T follicular helper cell (primary cell): ENCODE data around the gene CNDP1.

Experiments
- DNase-seq: peaks from one replicate; pipeline ENCODE4 v3.0.0-alpha.2; 2020; ENCODE audit warnings: low read depth

Gene CNDP1

DNA sequence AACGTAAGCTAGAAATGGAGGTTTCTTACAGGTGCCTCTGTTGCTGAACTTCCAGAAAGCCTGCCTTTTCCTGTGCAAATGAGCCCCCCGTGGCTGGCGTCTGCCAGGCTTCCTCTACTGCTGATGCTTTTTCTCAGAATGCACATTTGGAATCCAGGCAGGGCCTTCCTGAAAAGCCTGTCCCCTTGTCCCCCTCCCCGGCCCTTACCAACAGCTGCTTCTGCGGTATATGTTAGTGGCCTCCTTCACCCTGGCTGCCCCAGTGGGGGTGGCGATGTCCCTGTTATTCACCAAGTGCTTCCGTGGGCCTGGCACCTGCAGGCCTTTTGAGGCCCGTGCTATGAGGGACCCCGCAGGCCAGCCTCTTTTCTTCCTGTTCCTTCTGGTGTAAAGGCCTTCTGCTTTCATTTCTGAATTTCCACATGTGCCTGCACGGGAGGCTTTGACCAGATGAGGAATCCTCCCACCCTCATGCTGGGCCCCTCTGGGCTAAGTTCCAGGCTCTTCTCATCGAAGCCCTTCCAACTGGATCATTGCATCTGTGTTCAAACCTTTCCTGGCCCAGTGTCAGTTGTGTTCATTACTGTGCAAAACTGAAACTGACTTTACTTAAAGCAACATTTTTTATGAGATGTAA is 27.7 kb upstream of the CNDP1 start:
- no peak for DNase-seq

DNA sequence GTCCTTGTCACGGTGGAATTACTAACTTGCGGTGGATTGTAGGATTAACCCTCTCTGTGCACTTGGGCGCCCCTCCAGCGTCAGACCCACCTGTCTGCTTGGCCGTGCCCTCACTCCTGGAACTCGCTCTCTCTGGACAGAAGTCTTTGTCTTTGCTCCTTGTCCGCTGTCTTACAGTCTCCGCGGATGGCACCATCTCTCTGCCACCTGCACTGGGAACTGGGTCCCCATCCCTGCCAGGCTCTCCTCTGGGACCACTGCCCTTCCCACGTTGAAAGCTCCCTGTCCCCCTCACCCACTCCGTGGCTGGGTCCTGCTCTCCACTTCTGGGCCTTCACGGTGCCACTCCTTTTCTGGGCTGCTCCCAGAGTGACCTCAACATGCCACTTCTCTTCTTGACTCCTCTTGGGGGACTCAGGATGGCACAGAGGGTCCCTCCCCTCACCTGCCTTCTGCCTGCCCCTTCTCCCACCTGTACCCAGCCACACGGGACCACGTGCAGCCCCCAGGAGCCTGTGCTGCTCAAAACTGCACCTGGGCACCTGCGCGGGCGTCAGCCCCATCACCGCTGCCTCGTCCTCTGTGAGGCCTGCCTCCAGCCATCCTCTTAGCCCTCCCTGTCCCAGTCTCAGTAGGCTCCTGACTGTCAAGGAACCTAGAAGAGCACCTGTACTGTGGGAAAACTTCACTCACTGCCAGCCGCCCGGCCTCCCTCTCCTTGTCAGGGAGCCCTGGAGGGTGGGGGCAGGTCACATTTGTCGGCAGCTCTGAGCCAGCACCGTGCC is 27.0 kb upstream of the CNDP1 start:
- no peak for DNase-seq

DNA sequence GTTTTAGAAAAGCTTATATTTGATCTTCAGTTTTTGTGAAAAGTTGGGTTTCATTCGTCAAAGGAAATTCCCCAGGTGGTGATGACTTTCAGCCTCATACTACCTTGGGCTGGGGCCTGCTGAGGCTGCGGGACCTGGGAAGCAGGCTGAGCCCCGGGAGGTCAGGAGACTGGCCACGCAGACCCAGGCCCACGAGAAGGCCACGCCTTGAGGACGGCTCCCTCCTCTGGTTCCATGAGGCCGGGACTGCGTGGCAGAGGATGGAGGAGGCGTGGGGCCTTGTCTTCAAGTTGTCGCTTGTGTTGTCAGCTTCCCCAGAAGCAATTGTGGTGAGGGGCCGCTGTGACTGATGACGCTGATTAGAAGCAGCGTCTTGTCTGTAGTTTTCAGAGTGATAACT is 26.4 kb upstream of the CNDP1 start:
- no peak for DNase-seq

DNA sequence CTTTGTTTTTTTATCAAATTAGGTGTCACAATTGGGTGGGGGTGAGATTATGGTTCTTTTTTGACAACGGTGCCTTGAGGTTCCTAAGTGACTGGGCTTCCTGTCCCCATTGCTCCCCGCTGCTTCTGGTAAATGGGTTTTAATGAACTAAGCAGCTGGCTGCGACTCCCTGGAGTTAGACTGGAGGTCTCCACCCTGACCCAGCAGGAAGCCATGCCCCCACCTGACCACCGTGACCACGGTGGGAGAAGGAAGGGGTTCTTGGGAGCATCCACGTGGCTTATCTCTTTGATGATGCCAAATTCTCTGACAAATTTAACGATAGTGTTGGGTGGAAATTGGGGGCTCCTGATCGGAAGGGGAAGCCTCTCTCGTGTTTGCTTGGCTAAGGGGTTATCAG is 25.9 kb upstream of the CNDP1 start:
- no peak for DNase-seq

DNA sequence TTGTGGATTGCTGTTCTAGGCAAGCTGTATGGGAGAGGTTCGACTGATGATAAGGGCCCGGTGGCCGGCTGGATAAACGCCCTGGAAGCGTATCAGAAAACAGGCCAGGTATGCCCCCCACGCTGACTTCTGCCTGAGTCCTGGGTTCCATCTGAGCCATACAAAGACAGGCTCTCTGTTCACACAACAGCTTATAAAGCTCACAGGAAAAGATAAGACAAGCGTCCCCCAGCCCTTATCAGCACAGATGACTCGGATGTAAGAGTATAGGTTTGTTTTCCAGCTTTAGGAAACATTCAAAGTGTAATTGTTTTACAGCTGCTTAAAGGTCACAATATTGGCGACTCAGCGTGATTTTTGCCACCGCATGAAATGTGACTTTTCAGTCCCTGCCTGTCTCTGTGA is 25.5 kb upstream of the CNDP1 start:
- no peak for DNase-seq

DNA sequence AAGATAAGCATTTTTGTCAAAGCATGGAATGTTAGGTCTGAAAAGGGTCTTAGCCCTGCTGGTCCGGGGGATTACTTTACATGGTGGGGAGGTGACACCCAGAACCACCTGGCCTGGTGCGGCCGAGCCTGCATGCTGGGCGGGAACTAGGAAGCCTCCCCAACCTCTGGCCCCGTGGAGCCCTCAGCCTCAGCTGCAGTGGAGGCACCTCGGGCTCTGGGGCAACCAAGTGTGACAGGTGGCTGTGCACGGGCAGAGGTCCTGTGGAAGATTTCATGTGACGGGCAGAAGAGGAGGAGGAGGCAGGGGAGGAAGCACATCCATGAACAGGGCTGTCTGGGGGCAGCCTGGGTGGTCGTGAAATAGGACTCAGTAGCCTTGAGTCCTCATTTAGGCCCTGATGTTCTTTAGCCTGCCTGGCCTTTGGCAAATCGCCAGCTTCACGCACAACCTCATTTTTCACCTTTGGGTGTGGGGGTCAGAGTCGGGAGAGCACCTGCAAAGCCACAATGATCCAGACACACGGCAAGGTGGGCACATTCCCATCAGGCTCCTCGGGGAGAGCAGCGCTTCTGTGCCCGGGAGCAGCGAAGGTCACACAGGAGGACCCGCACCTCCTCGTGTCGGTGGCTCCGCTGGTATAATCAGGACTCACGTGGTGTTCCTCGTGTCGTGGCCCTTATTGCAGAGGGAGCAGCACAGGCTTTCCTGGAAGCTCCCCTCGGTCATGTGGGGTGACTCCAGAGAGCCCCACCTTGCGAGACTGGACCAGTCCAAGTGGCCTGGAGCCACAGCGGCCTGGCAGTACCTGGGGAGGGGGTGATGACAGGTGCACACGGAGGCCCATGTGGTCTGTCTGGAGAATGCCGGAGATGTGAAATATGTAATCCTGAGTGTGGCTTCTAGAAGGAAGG is 24.2 kb upstream of the CNDP1 start:
- DNase-seq: no peak

DNA sequence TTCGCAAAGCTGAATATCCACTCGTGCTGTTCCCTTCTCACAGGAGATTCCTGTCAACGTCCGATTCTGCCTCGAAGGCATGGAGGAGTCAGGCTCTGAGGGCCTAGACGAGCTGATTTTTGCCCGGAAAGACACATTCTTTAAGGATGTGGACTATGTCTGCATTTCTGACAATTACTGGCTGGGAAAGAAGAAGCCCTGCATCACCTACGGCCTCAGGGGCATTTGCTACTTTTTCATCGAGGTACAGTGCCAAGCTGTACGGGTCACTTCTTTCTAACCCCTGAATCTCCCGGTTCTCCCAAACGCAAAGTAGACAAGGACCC is 23.6 kb upstream of the CNDP1 start:
- DNase-seq: no peak

DNA sequence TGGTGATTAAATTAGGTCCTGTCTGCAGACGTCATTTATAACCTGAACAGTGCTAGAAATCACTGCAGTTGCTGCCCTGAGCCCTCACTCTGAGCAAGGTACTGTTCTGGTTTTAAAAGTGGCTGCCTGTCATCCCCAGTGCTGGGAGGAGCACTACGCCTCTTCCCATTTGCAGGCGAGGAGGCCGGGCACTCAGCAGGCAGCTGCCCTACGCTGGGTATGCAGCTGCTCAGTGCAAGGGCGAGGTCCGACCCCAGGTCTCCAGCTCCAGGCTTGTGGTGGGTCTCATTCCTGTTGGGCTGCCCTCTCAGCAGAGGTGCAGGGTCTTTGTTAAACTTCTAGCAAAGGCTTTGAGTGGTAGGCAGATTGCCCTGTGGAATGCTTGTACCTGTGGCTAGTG is 22.5 kb upstream of the CNDP1 start:
- DNase-seq: no peak

DNA sequence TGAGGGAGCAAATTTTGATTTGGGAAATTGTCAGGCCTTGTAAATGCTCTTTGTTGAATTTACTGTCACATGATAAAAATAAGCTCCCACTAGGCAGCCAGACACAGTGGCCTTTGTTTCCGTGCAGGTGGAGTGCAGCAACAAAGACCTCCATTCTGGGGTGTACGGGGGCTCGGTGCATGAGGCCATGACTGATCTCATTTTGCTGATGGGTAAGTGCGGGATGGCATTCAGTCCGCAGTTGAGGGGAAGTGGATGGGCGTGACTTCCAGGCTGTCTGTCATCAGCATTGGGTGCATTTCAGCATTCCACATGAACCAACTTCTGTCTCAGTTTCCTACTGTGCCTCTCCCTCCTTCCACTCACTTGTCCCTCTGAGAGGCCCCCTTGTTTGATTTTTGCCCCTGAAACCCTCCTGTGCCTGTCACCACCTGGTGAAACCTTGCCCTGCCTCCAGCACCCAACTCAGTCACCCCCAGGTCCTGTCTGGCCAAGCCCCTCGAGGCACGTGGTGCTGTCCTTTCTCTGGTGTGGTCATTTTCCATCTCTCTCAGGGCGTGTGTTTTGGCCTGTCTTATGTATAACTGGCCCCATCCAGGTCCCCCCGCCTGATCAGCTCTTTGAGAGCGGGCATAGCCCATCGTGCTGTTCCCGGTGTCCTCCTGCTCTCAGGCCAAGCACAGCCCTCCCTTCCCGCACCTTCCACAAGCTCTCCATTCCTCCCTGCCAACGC is 21.8 kb upstream of the CNDP1 start:
- DNase-seq: no peak

DNA sequence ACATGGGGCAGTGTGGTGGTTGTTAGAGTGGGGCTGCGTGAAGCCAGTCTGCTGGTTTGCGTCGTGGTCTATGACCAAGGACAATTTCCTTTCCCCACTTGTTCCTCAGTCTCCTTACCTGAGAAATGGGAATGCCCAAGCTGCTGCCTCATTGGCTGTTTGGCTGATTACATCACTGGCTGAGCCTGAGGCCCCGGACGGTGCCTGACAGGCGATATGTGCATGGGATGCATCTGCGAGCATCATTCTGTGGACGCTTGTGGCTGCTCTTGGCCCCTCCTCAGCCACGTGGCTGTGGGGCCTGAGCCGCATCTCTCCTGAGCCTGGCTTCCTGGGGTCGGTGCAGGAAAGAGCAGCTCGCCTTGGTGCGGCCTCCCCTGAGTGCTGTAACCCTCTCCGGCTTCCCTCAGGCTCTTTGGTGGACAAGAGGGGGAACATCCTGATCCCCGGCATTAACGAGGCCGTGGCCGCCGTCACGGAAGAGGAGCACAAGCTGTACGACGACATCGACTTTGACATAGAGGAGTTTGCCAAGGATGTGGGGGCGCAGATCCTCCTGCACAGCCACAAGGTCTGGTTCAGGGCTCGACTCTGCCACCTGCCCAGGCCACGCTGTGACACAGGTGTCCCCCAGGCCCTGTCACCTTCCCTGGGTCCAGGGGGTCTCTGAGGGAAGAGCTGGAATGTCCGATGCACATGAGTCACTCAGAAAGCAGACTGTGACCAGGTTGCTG is 21.0 kb upstream of the CNDP1 start:
- no peak for DNase-seq

DNA sequence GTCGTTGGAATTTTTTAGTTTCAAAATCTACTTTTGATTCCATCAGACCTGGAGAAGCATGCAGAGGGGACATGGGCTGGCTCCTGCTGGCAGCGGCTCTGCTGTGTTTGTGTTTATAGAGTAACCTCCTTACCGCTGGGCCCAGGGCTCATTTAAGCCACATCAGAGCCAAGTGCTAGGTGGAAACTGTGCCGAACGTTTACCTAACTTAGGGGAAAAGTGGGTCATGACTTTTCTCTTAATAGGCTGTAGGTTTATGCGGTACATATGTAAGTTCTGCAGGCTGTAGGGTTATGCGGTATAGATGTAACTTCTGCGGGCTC is 20.5 kb upstream of the CNDP1 start:
- DNase-seq: no peak

DNA sequence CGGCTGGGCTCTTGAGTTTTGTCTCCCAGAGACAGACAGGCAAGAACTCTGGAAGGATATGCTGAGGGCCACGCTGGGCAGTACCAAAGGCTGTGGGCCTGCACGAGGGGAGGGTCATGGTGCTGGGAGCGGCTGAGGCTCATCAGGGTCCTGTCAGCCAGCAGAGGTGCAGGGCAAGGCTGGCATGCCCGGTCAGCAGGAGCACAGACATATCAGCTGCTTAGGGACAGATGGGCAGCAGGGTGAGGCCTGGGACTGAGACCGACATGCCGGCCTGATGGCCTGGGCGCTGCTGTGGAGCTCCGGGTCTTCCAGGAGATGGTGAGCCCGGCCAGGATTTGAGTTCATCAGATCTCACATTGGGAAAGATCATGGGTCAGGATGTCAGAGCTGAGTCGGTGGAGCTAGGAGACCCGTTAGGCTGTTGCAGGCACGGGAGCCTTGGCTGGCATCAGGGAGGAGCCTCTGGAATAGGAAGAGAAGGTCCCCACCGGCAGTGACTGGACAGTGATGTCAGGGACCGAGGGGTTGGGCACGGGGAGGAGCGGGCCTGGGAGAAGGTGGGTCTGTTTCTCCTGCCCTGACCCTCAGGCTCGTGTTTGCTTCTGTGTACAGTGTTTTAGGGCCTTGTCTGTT is 19.3 kb upstream of the CNDP1 start:
- no peak for DNase-seq

DNA sequence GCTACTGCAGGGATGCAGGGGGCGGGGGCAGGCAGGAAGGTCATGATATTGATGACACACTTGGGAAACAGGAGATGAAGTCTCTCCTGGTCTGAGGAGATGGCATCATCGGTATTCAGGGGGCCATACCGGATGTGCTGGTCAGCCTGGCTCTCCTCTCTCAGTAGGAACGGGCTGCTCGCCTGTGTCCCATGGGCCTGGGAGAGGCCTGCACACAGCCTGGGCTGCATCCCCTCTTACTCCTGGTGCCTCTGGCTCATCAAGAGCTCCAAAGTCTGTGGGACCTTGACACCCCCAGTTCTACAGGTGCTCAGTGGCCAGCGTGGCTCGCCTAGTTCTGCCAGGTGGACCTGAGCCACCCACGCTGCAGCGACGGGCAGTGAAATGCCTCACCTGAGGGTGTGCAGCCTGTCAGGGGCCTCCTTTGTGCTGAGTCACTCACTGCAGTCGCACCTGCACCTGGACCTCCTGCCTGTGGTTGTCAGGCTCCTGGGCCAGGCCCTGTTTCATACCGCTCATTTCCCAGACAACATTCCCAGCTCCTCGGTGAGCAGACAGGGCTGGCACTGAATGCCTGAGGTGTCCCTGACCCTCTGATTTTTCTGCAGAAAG is 18.6 kb upstream of the CNDP1 start:
- DNase-seq: no peak

DNA sequence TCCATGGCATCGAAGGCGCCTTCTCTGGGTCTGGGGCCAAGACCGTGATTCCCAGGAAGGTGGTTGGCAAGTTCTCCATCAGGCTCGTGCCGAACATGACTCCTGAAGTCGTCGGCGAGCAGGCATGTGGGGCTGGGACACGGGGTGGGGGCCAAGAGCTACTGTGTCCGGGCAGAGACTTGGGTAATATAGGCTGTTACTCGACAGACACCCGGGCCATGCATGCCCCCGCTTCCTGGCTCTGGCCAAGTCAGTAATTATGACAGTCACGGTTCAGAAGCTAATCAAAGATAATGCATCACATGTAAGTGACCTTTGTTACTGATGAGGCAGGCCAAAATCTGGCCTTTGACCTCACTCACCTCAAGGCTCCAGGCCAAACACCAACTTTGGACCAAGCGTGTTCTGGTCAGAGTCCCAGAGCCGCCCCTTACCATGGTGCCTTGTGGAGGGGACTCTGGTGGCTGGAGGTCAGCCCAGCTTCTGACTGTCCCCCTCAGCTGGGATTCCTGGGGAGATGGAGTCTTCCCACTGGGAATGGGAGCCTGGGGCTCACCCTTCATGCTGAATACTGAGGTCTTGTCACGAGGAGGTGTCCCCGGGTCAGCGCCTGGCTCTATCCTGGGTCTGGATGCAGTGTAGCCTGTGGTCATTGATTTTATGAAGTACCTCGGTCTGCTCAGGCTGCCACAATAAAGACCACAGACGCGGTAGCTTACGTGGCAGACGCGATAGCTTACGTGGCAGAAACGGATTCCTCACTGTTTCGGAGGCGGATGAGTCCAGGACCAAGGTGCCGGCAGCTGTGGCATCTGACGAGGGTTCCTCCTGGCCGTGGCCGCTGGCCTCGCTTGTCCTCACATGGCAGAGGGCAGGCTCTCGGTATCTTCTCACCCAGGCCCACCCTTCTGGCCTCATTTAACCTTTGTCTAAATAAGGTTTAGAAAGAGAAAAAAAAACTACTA is 17.7 kb upstream of the CNDP1 start:
- DNase-seq: no peak

DNA sequence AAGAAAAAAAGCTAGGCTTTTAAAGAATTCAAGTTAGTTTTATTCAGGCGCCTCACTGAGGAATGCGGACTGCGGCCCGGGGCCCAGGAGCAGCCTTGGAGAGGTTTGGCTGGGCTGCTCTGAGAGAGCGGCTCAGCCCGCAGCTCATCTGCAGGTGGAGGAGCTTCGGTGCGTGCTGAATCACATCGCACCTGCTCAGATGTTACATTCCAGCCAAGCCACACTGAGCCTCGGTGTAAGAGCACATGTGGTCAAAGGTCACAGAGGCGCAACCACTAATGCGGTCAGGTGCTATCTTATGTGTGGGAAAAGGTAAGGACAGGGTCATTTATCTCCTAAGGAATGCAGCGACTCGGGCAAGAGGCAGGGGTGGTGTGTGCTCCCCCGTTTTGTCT is 17.1 kb upstream of the CNDP1 start:
- DNase-seq: no peak

DNA sequence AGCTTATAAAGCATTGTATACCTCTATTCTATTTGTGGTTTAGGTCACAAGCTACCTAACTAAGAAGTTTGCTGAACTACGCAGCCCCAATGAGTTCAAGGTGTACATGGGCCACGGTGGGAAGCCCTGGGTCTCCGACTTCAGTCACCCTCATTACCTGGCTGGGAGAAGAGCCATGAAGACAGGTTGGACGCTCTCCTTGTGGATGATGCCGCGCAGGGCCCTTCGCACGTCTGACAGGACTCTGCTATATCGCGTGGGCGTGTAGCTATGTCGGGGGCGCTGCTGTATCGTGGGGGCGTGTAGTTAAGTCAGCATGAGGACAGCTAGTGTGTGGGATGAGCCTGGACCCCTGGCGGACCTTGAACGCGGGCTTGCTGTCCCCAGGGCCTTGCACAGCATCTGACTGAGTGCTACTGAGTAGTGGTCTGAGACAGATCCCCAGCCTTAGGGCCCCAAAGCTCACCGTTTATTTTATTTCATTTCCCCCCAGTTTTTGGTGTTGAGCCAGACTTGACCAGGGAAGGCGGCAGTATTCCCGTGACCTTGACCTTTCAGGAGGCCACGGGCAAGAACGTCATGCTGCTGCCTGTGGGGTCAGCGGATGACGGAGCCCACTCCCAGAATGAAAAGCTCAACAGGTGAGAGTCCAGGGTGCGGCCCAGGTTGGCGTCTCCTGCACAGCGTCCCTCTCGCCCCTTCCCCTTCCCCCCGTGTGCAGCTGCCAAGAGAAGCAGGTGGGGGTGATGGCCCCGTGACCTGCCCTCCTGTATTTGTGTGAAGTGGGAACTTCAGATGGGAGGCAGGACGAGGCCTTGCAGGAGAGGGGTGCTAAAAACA is 15.6 kb upstream of the CNDP1 start:
- DNase-seq: no peak

DNA sequence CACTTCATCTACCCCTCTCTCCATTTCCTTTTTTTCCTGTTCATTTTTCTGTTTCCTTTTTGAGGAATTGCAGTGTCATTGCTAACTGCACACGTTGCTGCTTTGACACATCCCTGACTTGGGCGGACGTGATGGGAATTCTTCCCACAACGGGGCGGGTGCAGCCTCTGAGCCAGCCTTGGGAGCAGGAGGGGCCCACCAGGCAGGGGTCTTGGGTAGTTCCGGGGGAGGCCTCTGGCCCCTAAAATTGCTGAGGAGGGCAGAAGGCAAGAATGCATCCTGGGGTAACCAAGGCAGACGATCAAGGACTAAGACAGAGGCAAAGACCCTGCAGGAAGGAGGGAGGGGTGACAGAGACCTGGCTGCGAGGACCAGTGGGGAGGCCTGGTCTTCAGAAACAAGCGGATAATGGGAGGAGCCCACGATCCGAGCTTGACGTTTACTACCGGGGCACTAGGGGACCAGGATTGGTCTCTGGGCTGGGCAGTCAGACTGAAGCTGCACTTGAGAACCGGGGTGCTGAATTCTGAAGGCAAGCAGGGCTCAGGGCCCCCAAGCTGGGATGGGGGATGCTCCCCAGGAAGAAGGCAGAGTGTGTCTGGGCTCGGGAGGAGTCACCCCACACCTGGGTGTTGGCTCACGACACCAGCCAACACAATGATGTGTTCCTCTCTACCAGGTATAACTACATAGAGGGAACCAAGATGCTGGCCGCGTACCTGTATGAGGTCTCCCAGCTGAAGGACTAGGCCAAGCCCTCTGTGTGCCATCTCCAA is 14.8 kb upstream of the CNDP1 start:
- DNase-seq: no peak
